Measurements from ENCODE around the gene MIDN.

MIDN gene

GRCh38 chr19:1252821-1253513, 4.6 kb downstream of the MIDN start (continued):
- TF ChIP-seq ZSCAN5A (tag by site-specific recombination; IDR thresholded peaks at IDR 0.05): no peak
- TF ChIP-seq SP2 (tag by site-specific recombination; IDR thresholded peaks at IDR 0.05): peak; percentile 66
- TF ChIP-seq ZNF555 (tag by site-specific recombination; conservative IDR thresholded peaks at IDR 0.05): no peak
- no peak for TF ChIP-seq INSM2 (tag by site-specific recombination; IDR thresholded peaks at IDR 0.05)
- TF ChIP-seq GLI4 (tag by site-specific recombination; IDR thresholded peaks at IDR 0.05): no peak
- TF ChIP-seq ZNF843 (tag by site-specific recombination; IDR thresholded peaks at IDR 0.05): no peak
- TF ChIP-seq ZXDB (tag by site-specific recombination; IDR thresholded peaks at IDR 0.05): peak; percentile 19; the same call in 1 of the 2 replicates
- TF ChIP-seq TSHZ1 (tag by site-specific recombination; IDR thresholded peaks at IDR 0.05; ENCODE audit: borderline replicate concordance): no peak
- no peak for TF ChIP-seq PRDM2 (tag by site-specific recombination; IDR thresholded peaks at IDR 0.05; ENCODE audit: borderline replicate concordance)
- no peak; the same call in 1 of the 2 replicates for TF ChIP-seq ZSCAN23 (tag by site-specific recombination; IDR thresholded peaks at IDR 0.05)
- TF ChIP-seq SETDB1 (IDR thresholded peaks at IDR 0.05; ENCODE audit: insufficient read length, low read length): no peak
- TF ChIP-seq KLF8 (tag by site-specific recombination; IDR thresholded peaks at IDR 0.05): peak; percentile 70
- TF ChIP-seq PRDM6 (tag by site-specific recombination; IDR thresholded peaks at IDR 0.05): no peak
- TF ChIP-seq ZNF692 (tag by site-specific recombination; IDR thresholded peaks at IDR 0.05): peak; percentile 49
- TF ChIP-seq ZNF398 (tag by site-specific recombination; IDR thresholded peaks at IDR 0.05): peak; percentile 97
- TF ChIP-seq ZNF133 (tag by site-specific recombination; IDR thresholded peaks at IDR 0.05): no peak
- TF ChIP-seq YY2 (tag by site-specific recombination; IDR thresholded peaks at IDR 0.05): no peak
- peak; percentile 86 for TF ChIP-seq PATZ1 (tag by site-specific recombination; IDR thresholded peaks at IDR 0.05)
